ENCODE results near the gene APOC3. TPM values are rescaled to one million over a fixed set of nuclear protein-coding genes. Genes with fewer than 3 reads are reported as not detected.

APOC3 gene
- polyA plus RNA-seq, 1 donor (not counting 4 experiments of a cell fraction or from before 2014, with no cell fraction given) = not detected

DNA sequence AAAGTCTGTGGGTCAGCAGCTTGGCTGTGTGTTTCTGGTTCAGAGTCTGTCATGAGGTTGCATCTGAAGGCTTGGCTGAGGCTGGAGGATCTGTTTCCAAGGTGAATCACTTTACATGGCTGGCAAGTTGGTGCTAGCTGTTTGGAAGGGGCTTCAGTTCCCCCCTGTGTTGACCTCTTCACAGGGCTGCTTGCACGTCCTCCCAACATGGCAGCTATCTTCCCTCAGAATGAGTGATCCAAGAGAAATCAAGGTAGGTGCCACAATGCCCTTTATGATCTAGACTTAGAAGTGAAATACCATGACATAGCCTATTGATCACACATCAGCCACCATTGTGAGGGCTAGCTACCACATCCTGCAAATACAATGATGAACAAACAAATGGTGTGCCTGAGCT is 16.5 kb upstream of the APOC3 start:
- Histone ChIP-seq H3K9ac (ENCODE audit: control insufficient read depth, extremely low read depth, insufficient read depth, low read length) (no peak overlapping the region), H3K36me3 (ENCODE audit: control insufficient read depth in 2 of 2, extremely low read depth in 1 of 2, insufficient read depth in 2 of 2, low read length in 2 of 2) (no peaks in the 10 kb centered on the region), H3K9me1 (ENCODE audit: control insufficient read depth, extremely low read depth, insufficient read depth, low read length) (no peaks in the 10 kb centered on the region), H3K4me2 (ENCODE audit: control insufficient read depth, extremely low read depth, insufficient read depth, low read depth, low read length) (no peak overlapping the region), H4K20me1 (ENCODE audit: control insufficient read depth, extremely low read depth, insufficient read depth, low read length) (no peaks in the 10 kb centered on the region), H3K4me3 (ENCODE audit: control insufficient read depth in 2 of 3, extremely low read depth in 1 of 3, insufficient read depth in 2 of 3, low read depth in 1 of 3, low read length in 3 of 3) (no peak overlapping the region), H3K27me3 (ENCODE audit: control insufficient read depth, extremely low read depth, insufficient read depth, low read length) (no peaks in the 10 kb centered on the region), H3K9me3 (ENCODE audit: control insufficient read depth, low read depth, low read length) (no peaks in the 10 kb centered on the region), H3K27ac (ENCODE audit: control insufficient read depth, insufficient read depth, low read length) (no peak overlapping the region), H3K79me2 (ENCODE audit: control insufficient read depth, insufficient read depth, low read length) (no peaks in the 10 kb centered on the region), H3K4me1 (ENCODE audit: control insufficient read depth, extremely low read depth, insufficient read depth, low read length) (no peaks in the 10 kb centered on the region), H2AFZ (ENCODE audit: control insufficient read depth, low read length) (no peak overlapping the region)
- DNase-seq (ENCODE audit: low read depth, low spot score) = no peak
- dilution Hi-C loops (cut with MboI; ENCODE audit: extremely low pct_ligation_motif_present, low sequenced_read_pairs) = no loop called here
- no peak for TF ChIP-seq EZH2 (IDR thresholded peaks at IDR 0.05; ENCODE audit: low read length)
- TF ChIP-seq, protein P1, sequence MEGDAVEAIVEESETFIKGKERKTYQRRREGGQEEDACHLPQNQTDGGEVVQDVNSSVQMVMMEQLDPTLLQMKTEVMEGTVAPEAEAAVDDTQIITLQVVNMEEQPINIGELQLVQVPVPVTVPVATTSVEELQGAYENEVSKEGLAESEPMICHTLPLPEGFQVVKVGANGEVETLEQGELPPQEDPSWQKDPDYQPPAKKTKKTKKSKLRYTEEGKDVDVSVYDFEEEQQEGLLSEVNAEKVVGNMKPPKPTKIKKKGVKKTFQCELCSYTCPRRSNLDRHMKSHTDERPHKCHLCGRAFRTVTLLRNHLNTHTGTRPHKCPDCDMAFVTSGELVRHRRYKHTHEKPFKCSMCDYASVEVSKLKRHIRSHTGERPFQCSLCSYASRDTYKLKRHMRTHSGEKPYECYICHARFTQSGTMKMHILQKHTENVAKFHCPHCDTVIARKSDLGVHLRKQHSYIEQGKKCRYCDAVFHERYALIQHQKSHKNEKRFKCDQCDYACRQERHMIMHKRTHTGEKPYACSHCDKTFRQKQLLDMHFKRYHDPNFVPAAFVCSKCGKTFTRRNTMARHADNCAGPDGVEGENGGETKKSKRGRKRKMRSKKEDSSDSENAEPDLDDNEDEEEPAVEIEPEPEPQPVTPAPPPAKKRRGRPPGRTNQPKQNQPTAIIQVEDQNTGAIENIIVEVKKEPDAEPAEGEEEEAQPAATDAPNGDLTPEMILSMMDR (optimal IDR thresholded peaks at IDR 0.05 in 1 of 3, IDR thresholded peaks at IDR 0.05 in 1 of 3, conservative IDR thresholded peaks at IDR 0.05 in 1 of 3; ENCODE audit: extremely low read depth in 1 of 3, insufficient read depth in 2 of 3, low read length in 3 of 3) = no peak
- FAIRE-seq = no peak

GRCh38 chr11:116813781-116814471 is 15.8 kb upstream of the APOC3 start:
- H3K27ac ChIP-seq (ENCODE audit: control insufficient read depth, insufficient read depth, low read length) = no peak overlapping the region
- H3K9me3 ChIP-seq (ENCODE audit: control insufficient read depth, low read depth, low read length) = no peaks in the 10 kb centered on the region
- H3K4me3 ChIP-seq (ENCODE audit: control insufficient read depth in 2 of 3, extremely low read depth in 1 of 3, insufficient read depth in 2 of 3, low read depth in 1 of 3, low read length in 3 of 3) = no peak overlapping the region
- TF ChIP-seq, protein P1 (optimal IDR thresholded peaks at IDR 0.05 in 1 of 3, IDR thresholded peaks at IDR 0.05 in 1 of 3, conservative IDR thresholded peaks at IDR 0.05 in 1 of 3; ENCODE audit: extremely low read depth in 1 of 3, insufficient read depth in 2 of 3, low read length in 3 of 3) = no peak
- no peak for TF ChIP-seq EZH2 (IDR thresholded peaks at IDR 0.05; ENCODE audit: low read length)
- H3K36me3 ChIP-seq (ENCODE audit: control insufficient read depth in 2 of 2, extremely low read depth in 1 of 2, insufficient read depth in 2 of 2, low read length in 2 of 2) = no peaks in the 10 kb centered on the region
- H4K20me1 ChIP-seq (ENCODE audit: control insufficient read depth, extremely low read depth, insufficient read depth, low read length) = no peaks in the 10 kb centered on the region
- FAIRE-seq (no peak), DNase-seq (ENCODE audit: low read depth, low spot score) (no peak)
- H3K27me3 ChIP-seq (ENCODE audit: control insufficient read depth, extremely low read depth, insufficient read depth, low read length) = no peaks in the 10 kb centered on the region
- H2AFZ ChIP-seq (ENCODE audit: control insufficient read depth, low read length) = no peak overlapping the region
- H3K9me1 ChIP-seq (ENCODE audit: control insufficient read depth, extremely low read depth, insufficient read depth, low read length) = no peaks in the 10 kb centered on the region
- H3K4me2 ChIP-seq (ENCODE audit: control insufficient read depth, extremely low read depth, insufficient read depth, low read depth, low read length) = no peak overlapping the region
- no peaks in the 10 kb centered on the region for H3K79me2 ChIP-seq (ENCODE audit: control insufficient read depth, insufficient read depth, low read length)
- no peaks in the 10 kb centered on the region for H3K4me1 ChIP-seq (ENCODE audit: control insufficient read depth, extremely low read depth, insufficient read depth, low read length)
- dilution Hi-C loops (cut with MboI; ENCODE audit: extremely low pct_ligation_motif_present, low sequenced_read_pairs) = no loop called here
- H3K9ac ChIP-seq (ENCODE audit: control insufficient read depth, extremely low read depth, insufficient read depth, low read length) = no peak overlapping the region

All from keratinocyte (primary cell).